Suprapubic skin (tissue), 4 donors: ENCODE data around the gene MRPS17.

Experiments
- CTCF ChIP-seq, 2 donors: fragments of 200-600 bp in 1 of 2; fragments of 450-650 bp in 1 of 2; sonication (generic) in 1 of 2; IDR thresholded peaks; one replicate each; pipeline ENCODE4 v1.5.1; 2016 to 2019; ENCODE audit warnings: antibody characterized with exemption in 2 of 2, mild to moderate bottlenecking in 1 of 2, moderate library complexity in 1 of 2
- POLR2A ChIP-seq, 2 donors: fragments of 450-650 bp; IDR thresholded peaks; one replicate each; pipeline ENCODE4 v1.6.1; 2017; ENCODE audit warnings: antibody characterized with exemption in 2 of 2, mild to moderate bottlenecking in 2 of 2, moderate library complexity in 2 of 2
- POLR2AphosphoS5 ChIP-seq, 3 donors: sonication (generic); formaldehyde crosslinking; IDR thresholded peaks; one replicate each; pipeline ENCODE4 v1.6.1; 2017; ENCODE audit warnings: antibody characterized with exemption in 3 of 3

- TF ChIP-seq CTCF (IDR thresholded peaks at IDR 0.05): no peak
- TF ChIP-seq POLR2A (IDR thresholded peaks at IDR 0.05): no peak
- no peak for TF ChIP-seq POLR2AphosphoS5 (IDR thresholded peaks at IDR 0.05)
Measured at GRCh38 chr7:55975988-55976633, 24.4 kb downstream of the MRPS17 start.
